ENCODE measurements around the gene DAD1.

The DAD1 gene

GRCh38 chr14:22518073-22518472, 71.0 kb downstream of the DAD1 start:
- DNase-seq (ENCODE audit: low read depth in 2 of 2): no peak

GRCh38 chr14:22517117-22517720, 71.8 kb downstream of the DAD1 start:
- no peak for DNase-seq (ENCODE audit: low read depth in 2 of 2)

- DNase-seq (ENCODE audit: low read depth in 2 of 2): no peak
Observed at GRCh38 chr14:22515929-22516328, 73.1 kb downstream of the DAD1 start.
